ENCODE data around the gene ODAD3. TPM values are rescaled to one million over a fixed set of nuclear protein-coding genes. Genes with fewer than 3 reads are reported as not detected.
"Not testable (repeated sequence)": the region's sequence is repeated elsewhere in the genome, so short reads cannot be mapped to it uniquely, and the experiment has no call there.

The ODAD3 gene
- total RNA-seq, 1 donor from 2014 or later = 1.4 TPM

DNA sequence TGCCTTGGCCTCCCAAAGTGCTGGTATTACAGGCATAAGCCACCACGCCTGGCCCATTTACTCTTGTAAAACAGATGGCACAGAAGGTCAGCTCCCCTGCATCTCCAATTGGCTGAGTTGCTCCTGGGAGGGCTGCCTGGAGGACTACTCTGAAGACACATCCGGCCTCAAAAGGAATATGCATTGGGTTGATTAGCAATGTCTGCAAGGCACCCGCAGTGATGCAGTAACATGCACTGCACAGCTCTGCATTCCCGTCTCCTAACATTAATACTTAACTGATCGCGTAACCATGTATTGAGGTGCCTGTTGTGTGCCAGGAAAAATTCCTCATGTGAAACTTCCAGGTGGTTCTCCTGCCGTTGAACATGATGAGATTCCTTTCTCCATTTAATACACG is 40.9 kb upstream of the ODAD3 start:
- Mint-ChIP-seq H3K9me3 (no peaks in the 10 kb centered on the region), H3K27me3 (ENCODE audit: low read depth) (peaks cover 57% of the 10 kb centered on the region), H3K27ac (no peak overlapping the region), H3K4me1 (peaks cover 5% of the 10 kb centered on the region), H3K36me3 (no peaks in the 10 kb centered on the region), H3K4me3 (no peak overlapping the region)
- TF ChIP-seq, protein P1, sequence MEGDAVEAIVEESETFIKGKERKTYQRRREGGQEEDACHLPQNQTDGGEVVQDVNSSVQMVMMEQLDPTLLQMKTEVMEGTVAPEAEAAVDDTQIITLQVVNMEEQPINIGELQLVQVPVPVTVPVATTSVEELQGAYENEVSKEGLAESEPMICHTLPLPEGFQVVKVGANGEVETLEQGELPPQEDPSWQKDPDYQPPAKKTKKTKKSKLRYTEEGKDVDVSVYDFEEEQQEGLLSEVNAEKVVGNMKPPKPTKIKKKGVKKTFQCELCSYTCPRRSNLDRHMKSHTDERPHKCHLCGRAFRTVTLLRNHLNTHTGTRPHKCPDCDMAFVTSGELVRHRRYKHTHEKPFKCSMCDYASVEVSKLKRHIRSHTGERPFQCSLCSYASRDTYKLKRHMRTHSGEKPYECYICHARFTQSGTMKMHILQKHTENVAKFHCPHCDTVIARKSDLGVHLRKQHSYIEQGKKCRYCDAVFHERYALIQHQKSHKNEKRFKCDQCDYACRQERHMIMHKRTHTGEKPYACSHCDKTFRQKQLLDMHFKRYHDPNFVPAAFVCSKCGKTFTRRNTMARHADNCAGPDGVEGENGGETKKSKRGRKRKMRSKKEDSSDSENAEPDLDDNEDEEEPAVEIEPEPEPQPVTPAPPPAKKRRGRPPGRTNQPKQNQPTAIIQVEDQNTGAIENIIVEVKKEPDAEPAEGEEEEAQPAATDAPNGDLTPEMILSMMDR (IDR thresholded peaks at IDR 0.05; ENCODE audit: unreplicated experiment) = no peak
- DNase-seq (ENCODE audit: low spot score in 2 of 2, unreplicated experiment in 2 of 2) = no peak

DNA sequence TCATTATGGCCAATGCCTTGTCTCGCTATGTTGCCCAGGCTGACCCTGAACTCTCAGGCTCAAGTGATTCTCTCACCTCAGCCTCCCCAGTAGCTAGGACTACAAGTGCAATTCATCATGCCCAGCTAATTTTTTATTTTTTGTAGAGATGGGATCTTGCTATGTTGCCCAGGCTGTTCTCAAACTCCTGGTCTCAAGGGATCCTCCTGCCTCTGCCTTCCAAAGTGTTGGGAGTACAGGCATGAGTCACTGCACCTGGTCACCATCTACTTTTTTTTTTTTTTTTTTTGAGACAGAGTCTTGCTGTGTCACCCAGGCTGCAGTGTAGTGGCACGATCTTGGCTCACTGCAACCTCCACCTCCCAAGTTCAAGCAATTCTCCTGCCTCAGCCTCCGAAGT is 40.4 kb upstream of the ODAD3 start:
- H3K4me1 Mint-ChIP-seq; H3K27ac Mint-ChIP-seq; H3K36me3 Mint-ChIP-seq; DNase-seq (ENCODE audit: low spot score in 2 of 2, unreplicated experiment in 2 of 2); H3K4me3 Mint-ChIP-seq; H3K9me3 Mint-ChIP-seq: not testable (repeated sequence)
- peaks cover 57% of the 10 kb centered on the region for H3K27me3 Mint-ChIP-seq (ENCODE audit: low read depth)

GRCh38 chr19:11473725-11474124 is 38.8 kb upstream of the ODAD3 start:
- no peak for DNase-seq (ENCODE audit: low spot score in 2 of 2, unreplicated experiment in 2 of 2)
- TF ChIP-seq, protein P1 (IDR thresholded peaks at IDR 0.05; ENCODE audit: unreplicated experiment) = no peak
- Mint-ChIP-seq H3K27me3 (ENCODE audit: low read depth) (peaks cover 48% of the 10 kb centered on the region), H3K4me1 (no peaks in the 10 kb centered on the region), H3K9me3 (no peaks in the 10 kb centered on the region), H3K36me3 (no peaks in the 10 kb centered on the region), H3K27ac (no peak overlapping the region), H3K4me3 (no peak overlapping the region)

- not testable (repeated sequence) for H3K9me3 Mint-ChIP-seq; H3K4me1 Mint-ChIP-seq; DNase-seq (ENCODE audit: low spot score in 2 of 2, unreplicated experiment in 2 of 2); H3K4me3 Mint-ChIP-seq; H3K27ac Mint-ChIP-seq; H3K36me3 Mint-ChIP-seq
- H3K27me3 Mint-ChIP-seq (ENCODE audit: low read depth) = peaks cover 13% of the 10 kb centered on the region
Measured at GRCh38 chr19:11468266-11468845, 33.4 kb upstream of the ODAD3 start.

DNA sequence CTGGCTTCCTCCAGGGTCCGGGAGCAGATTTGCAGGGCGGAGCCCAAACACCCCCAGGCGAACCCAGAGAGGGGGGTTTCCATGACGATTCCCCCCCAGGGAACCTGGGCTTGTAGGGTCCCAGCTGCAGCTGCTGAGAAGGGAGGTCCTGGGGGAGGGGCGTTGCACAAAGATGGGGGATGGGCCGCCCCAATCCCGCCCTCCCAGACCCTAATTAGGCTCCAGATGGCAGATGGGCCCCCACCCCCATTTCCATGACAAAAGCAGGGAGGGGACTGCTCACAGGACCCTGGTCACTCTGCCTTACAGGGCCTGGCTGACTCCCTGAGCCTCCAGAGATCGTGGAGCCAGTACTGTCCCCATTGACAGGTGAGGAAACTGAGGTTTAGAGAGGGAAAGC is 30.7 kb upstream of the ODAD3 start:
- Mint-ChIP-seq H3K4me1 (no peaks in the 10 kb centered on the region), H3K4me3 (no peak overlapping the region)
- no peak for DNase-seq (ENCODE audit: low spot score in 2 of 2, unreplicated experiment in 2 of 2)

DNA sequence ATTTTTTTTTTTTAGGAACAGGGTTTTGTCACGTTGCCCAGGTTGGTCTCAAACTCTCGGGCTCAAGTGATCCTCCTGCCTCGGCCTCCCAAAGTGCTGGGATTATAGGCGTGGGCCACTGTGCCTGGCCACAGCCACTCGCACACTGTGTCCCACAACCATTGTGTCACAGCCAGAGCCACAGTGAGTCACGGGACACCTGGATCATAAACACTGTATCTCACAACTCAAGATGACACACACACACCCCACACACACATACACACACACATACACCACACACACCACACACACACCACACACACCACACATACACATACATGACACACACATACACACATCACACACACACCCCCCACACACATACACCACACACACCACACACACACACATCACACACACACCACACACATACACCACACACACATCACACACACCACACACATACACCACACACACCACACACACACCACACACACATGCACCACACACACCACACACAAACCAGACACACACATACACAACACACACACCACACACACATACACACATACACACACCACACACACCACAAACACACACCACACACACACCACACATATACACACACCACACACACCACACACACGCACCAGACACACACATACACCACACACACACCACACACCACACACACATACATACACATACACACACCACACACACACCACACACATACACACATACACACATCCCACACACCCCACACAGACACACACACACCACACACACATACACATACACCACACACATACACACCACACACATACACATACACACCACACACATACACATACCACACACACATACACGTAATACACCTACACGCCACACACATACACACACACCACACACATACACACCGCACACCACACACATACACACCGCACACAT is 29.7 kb upstream of the ODAD3 start:
- H3K9me3 Mint-ChIP-seq = no peaks in the 10 kb centered on the region
- H3K4me1 Mint-ChIP-seq = no peaks in the 10 kb centered on the region
- no peaks in the 10 kb centered on the region for H3K36me3 Mint-ChIP-seq
- peaks cover 6% of the 10 kb centered on the region for H3K27me3 Mint-ChIP-seq (ENCODE audit: low read depth)
- no peak overlapping the region for H3K27ac Mint-ChIP-seq
- TF ChIP-seq, protein P1 (IDR thresholded peaks at IDR 0.05; ENCODE audit: unreplicated experiment) = no peak
- no peak overlapping the region for H3K4me3 Mint-ChIP-seq
- no peak for DNase-seq (ENCODE audit: low spot score in 2 of 2, unreplicated experiment in 2 of 2)

More for the DNA sequence above, 30.7 kb upstream of the ODAD3 start:
- H3K9me3 Mint-ChIP-seq = no peaks in the 10 kb centered on the region
- no peak overlapping the region for H3K27ac Mint-ChIP-seq
- peaks cover 2% of the 10 kb centered on the region for H3K27me3 Mint-ChIP-seq (ENCODE audit: low read depth)
- TF ChIP-seq, protein P1 (IDR thresholded peaks at IDR 0.05; ENCODE audit: unreplicated experiment) = no peak
- no peaks in the 10 kb centered on the region for H3K36me3 Mint-ChIP-seq
